ENCODE data around the gene SYDE2.
"Not testable (repeated sequence)": the region's sequence is repeated elsewhere in the genome, so short reads cannot be mapped to it uniquely, and the experiment has no call there.

Gene SYDE2

GRCh38 chr1:85219853-85220610 lies 19.2 kb upstream of the SYDE2 start:
- DNase-seq, result no peak

DNA sequence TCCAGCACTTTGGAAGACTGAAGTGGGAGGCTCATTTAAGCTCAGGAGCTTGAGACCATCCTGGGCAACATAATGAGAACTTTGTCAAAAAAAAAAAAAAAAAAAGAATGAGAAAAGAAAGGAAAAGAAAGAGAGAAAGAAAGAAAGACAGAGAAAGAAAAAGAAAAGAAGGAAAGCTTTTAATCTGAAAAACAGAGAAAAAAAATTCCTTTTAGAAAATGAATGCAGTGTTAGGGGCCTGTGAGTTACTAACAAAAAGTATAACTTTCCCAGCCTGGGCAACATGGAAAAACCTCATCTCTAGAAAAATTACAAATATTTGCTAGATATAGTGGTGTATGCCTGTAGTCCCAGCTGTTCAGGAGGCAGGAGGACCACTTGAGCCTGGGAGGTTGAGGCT lies 15.9 kb upstream of the SYDE2 start:
- no peak for DNase-seq

GRCh38 chr1:85214654-85215053 lies 13.8 kb upstream of the SYDE2 start:
- no peak for DNase-seq

DNA sequence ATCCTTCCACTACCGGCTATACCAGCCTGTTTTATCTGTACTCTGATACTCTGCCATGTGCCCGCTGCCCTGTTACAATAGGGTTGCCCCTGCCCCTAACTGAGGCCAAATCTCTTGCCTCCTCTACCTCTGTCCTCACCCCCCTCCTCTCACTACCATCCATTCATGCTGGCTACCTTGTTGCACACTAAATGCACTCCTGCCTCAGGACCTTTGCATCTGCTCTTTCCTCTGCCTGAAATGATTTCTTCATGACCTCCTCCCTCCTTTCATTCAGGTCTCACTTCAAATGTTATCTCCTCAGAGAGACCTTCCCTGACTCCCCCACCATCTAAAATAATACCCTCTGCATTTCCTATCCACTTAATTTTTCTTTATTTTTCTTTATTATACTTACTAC lies 7.7 kb upstream of the SYDE2 start:
- DNase-seq, result no peak

DNA sequence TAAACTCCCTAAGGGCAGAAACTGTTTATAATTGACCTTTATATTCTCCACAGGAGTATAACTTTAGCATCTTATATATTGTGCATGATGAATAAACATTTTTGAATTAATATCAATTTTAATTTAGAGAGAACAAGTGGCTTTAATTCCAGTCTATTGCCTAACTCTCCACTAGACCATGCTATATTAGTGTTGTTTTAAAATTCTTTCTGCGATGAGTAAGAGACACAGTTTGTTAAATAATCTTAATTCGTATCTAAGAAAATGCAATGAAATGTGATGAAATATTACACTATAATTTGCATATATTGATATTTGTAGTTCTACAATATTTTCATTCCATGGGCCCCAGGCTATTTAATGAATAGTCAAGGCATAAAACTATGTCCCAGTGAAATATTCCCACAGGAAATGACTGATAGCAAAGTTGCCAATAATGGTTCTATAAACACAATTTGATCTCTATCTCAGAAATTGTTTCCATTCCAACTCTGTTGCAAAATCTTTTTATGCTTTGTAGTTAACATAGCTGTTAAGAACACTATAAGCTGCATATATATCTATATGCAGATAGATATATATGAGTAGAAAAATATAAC lies 2.9 kb upstream of the SYDE2 start:
- DNase-seq, result no peak

- no peak for DNase-seq
Observed at GRCh38 chr1:85202864-85203255, 2.0 kb upstream of the SYDE2 start.

- DNase-seq, result no peak
Observed at GRCh38 chr1:85202092-85202863, 1.5 kb upstream of the SYDE2 start.

DNA sequence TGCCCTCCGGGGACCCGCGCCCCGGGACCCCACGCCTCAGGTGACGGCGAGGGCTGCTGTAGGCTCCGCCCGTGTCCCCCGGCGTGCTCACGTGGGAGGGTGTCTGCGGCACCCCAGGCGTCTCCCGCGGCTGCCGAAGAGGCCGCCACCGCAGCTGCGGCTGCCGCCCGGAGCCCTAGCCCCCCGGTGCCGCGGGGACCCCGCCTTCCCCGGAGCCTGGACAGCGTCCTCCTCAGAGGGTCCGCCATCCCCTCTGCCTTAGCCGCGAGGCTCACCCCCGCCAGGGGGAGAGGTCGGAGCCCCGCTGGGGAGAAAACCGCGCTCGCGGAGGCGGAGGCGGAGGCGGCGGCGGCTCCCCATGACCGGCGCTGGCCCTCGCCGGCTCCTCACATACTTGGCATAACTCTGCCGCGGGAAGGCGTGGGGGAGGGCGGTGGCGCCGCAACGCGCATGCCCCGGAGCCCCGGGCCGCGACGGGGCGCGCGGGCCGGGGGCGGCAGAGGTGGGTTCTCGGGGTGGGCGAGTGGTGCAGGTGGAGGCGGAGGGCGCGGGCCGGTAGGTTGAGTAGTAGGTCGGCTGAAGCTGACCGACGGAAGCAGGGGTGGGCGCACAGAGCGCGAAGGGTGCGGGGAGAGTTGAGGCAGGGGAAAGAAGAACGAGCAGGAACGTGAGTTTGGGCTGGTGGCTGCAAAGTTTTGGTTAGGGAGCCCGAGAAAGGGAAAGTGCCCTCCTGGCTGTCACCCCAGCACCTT lies 700 bp upstream of the SYDE2 start:
- no peak for DNase-seq

DNA sequence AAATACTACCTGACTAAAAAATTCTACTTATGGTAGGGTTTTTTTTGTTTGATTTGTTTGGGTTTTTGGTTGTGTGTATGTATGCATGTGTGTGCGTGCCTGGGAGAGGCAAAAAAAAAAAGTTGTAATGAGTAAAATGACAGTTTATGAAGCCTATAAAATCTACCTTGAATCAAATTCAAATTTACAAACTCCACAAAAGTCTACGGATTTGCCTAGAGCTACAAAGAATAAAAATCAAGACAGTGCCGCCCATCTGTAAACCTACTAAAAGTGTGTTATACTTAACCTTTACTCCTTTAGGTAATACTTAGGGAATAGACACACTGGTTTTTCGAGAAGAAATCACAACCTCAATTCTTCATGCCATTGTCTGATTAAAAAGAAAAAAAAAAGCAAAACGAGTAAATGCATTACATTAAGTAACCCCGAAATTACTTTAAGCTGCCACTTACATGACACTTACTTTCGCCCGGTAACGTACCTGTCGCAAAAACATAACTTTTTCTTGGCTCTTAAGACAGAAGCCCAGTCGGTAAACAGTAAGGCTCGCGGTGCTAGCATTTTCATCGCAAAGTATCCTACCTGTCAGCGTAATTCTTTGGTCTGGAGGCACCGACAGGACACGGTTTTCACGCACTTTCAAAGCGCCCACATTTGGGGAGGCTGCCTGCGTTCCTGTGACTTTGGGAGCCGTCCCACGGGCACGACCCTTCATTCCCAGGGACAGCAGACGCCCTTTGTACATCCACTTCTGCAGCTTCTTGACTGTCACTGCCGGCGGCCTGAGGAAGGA lies 951 bp downstream of the SYDE2 start:
- no peak for DNase-seq

GRCh38 chr1:85198864-85199263 lies 2.0 kb downstream of the SYDE2 start:
- DNase-seq, result no peak

GRCh38 chr1:85196358-85196757 lies 4.5 kb downstream of the SYDE2 start:
- no peak for DNase-seq

DNA sequence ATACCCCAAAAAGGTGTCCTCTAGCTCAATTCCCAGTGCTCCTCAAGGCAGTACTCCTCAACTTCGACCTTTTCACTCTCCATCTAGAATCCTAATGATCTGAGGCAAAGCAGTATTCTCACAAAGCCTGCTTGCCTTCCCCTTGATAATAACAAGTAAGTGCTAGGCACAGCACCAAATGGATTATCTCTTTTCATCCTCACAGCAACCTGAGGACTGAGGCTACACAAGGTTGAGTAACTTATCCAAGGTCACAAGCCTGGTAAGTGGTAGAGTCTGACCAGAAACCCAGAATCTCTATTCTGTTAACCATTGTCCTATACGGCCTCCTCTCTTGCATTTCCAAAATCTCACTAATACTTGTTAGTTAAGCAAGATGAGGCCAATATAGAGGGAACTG lies 5.1 kb downstream of the SYDE2 start:
- DNase-seq, result no peak

DNA sequence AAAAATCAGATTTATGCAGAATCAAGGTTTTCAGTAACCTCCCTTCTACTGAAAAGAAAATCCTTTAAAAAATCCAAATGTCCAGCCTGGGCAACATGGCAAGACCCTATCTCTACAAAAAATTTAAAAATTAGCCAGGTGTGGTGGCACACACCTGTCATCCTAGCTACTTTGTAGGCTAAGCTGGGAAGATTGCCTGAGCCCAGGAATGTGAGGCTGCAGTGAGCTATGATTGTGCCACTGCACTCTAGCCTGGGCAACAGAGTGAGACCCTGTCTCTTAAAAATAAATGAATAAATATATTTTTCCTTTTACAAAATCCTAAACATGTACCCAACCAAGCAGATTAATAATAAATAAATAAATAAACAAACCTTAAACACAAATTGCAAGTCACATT lies 8.7 kb downstream of the SYDE2 start:
- not testable (repeated sequence) for DNase-seq

- DNase-seq, result no peak
Observed at GRCh38 chr1:85189120-85189519, 11.7 kb downstream of the SYDE2 start.

- no peak for DNase-seq
Observed at GRCh38 chr1:85188530-85188929, 12.3 kb downstream of the SYDE2 start.

DNA sequence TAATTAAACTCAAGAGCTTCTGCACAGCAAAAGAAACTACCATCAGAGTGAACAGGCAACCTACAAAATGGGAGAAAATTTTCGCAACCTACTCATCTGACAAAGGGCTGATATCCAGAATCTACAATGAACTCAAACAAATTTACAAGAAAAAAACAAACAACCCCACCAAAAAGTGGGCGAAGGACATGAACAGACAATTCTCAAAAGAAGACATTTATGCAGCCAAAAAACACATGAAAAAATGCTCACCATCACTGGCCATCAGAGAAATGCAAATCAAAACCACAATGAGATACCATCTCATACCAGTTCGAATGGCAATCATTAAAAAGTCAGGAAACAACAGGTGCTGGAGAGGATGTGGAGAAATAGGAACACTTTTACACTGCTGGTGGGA lies 13.8 kb downstream of the SYDE2 start:
- not testable (repeated sequence) for DNase-seq

DNA sequence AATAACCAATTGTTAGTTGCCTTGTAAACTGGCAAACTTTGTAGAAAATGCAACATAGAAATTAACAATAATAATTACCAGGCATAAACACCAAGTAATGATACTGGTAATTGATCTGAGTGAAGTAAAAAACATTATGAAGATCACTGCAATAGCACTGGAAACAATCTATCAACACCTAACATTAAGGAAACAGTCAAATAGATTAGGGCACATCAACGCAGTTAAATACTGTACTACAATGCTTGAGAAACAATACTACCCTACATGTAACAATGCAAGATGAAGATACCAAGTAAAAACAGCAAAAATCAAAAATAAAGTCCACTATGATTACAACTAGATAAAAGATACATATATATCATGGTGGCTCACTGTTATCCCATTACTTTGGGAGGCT lies 16.6 kb downstream of the SYDE2 start:
- no peak for DNase-seq

GRCh38 chr1:85182700-85183099 lies 18.1 kb downstream of the SYDE2 start:
- DNase-seq, result no peak

DNA sequence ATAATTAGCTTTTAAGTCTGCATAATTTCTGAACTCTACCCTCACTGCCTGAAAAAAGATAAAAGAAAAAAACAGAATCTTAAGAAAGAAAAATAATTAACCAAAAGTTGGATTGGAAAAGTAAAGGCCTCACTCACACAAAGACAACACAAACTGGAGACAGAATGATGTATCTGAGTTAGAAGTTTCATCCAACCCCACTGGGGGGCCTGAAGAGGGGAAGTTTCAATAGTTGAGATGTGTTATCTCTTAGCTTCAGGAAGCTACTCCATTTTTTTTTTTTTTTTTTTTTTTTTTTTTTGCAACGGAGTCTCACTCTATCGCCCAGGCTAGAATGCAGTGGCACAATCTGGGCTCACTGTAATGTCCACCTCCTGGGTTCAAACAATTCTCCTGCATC lies 19.9 kb downstream of the SYDE2 start:
- DNase-seq, result no peak

- no peak for DNase-seq
Observed at GRCh38 chr1:85179522-85179921, 21.3 kb downstream of the SYDE2 start.

DNA sequence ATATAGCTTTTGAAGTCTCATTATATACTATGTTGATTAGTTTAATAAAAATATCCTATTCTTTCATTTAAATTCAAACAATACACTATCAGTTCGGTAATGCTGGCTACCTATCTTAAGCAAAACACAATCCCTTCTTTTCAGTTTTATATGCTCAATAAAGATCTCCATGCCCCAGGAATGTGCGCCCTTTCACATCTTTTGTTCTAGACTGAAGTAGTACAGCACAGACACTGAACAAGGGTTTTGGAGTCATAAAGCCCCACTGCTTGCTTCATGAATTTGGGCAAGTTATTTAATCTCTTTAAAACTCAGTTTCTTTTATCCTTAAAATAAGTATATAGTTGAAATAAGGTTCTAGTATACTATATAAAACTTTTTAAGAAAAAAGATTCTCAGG lies 22.4 kb downstream of the SYDE2 start:
- no peak for DNase-seq

GRCh38 chr1:85174503-85174902 lies 26.3 kb downstream of the SYDE2 start:
- no peak for DNase-seq
